Regular cardiac myocyte (primary cell): ENCODE measurements around the gene PAQR6. TPM values are rescaled to one million over a fixed set of nuclear protein-coding genes. Genes with fewer than 3 reads are reported as not detected.

Experiments
- total RNA-seq: library from RNA; depleted of rRNA; stranded (reverse); fragments of >200 nt; gene quantifications from 2 replicates; pipeline ENCODE4 v1.2.3, GENCODE V29; 2014

The PAQR6 gene, protein sequence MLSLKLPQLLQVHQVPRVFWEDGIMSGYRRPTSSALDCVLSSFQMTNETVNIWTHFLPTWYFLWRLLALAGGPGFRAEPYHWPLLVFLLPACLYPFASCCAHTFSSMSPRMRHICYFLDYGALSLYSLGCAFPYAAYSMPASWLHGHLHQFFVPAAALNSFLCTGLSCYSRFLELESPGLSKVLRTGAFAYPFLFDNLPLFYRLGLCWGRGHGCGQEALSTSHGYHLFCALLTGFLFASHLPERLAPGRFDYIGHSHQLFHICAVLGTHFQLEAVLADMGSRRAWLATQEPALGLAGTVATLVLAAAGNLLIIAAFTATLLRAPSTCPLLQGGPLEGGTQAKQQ
- total RNA-seq: 0.19 and 0.28 TPM in 2 replicates

DNA sequence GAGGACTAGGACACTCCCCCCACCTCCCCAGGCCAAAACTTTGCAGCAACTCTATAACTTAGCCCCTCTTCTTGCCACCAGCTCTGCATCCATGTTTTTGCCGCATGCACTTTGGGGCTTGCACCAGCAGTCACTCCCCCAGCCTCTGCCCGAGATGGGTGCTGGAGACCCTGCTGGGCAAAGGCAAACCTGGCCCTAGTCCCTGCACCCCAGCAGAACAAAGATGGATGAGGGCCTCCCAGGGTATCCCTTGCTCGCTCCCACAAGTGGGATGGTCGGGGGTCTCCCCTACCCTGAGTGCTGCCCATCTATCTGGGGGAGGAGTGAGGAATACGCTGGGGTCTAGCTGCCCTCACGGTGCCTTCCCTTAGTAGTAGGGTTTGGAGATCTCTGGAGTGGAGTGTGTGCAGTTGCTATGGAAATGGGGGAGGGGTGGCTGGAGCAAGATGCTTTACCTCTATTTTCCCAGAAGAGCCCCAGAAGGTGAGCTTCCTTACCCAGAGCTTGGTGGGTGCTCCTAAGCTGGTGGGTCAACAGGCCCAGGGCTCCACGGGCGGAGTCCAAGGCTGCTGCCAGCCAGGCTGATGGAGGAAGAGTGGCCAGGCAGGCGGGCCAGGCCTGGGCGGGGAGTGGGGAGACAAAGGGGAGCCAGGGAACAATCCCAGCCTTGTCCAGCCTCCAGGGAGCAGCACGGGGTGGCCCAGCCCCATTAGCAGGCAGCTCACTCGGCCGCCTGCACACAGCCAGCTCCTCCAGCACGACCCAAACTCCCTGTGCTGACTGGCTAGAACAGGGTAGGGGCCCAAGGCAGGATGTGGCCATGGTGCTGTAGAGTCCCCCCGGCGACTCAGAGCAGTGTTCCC is at the start of gene PAQR6:
TSS of gene PAQR6 (minus strand) at position 597 of the 863 bp plus-strand sequence. CDS start 1,325 bp downstream, outside the sequence.

DNA sequence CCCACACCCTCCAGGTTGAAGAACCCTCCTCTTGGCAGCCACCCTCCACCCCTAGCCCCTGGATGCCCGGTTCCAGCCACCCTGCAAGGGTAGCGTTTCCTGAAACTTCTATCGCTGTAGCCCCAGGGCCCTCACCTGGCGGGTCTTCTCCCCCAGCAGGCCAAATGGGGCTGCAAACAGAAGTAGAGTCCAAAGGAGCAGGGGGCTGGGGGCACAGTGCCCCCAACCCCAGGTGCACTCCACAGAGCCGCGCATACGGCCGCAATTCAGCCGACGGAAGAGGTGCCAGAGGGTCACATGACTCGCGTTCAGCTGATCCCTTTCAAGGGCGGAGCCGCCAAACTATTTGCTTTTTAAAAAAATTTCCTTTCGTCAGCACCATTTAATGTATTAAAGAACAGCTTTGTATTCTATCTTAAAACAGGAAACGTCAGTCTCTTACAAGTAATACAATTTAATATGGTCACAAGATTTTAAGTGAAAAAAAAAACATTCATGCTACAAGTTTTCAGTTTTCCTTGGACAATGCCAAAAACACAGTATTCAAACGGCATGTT is 47.6 kb upstream of the PAQR6 start, which contains the start of gene GLMP:
TSS of gene GLMP (minus strand) at position 289 of the 557 bp plus-strand sequence. CDS start at position 255, 34 bp downstream.

DNA sequence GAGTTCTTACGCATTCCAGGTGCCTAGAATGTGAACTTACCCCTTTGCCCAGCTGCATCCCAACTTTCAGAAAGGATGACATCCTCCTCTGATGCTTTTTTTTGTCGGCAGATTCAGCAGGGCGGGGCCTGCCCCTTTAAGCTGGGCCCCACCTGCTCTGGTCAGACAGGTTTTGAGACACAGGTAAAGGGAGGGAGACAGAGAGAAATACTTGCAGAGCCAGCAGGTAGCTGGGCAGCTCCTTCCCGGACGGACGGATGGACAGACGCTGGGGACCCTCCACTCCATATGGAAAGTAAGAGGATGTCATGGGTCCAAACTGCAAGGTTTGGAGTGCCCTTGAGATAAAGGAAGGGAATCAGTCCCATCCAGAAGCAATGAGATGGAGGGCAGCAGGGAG is 36.3 kb upstream of the PAQR6 start, which contains the start of gene TMEM79:
TSS of gene TMEM79 (plus strand) at position 214 of the 400 bp plus-strand sequence. CDS start 902 bp downstream, outside the sequence.

DNA sequence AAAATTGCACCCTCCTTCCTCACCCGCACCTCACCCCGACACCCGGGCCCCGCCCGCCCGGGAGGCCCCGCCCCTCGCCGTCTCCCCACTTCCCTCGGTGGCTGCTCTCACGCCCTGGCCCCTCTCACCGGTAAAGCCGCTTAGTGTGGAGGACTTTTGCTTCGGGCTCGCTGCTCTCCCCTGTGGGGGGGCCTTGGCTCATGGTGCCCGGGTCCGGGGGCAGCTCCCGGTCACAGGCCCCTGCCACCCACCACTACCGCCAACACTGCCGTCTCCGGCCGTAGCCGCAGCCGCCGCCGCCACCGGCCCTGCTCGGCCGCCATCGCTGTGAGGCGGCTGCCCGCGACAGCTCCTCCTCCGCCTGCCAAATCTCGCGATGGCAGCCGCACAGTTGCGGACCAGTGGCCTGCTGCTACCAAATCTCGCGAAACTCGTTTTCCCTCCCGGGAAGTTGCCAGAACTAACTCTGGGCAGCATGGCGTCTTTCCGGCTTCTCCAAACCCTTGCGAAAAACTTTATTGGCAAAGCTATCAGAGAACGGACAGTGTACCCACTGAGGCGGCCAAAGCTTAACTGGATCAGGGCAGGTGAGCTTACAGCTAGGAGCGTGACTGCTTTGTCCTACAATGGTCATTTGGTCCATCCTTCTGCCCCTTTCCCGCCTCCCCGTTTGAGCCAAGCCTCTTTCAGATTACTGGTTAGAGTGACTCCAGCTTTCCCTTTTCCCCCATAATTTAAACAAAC is 34.8 kb upstream of the PAQR6 start, which contains the start of gene SMG5:
TSS of gene SMG5 (minus strand) at position 347 of the 744 bp plus-strand sequence. CDS start at position 202, 145 bp downstream.

DNA sequence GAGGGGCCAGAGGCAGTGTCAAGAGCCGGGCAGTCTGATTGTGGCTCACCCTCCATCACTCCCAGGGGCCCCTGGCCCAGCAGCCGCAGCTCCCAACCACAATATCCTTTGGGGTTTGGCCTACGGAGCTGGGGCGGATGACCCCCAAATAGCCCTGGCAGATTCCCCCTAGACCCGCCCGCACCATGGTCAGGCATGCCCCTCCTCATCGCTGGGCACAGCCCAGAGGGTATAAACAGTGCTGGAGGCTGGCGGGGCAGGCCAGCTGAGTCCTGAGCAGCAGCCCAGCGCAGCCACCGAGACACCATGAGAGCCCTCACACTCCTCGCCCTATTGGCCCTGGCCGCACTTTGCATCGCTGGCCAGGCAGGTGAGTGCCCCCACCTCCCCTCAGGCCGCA is 5.9 kb downstream of the PAQR6 start, which contains the start of gene BGLAP:
TSS of gene BGLAP (plus strand) at position 259 of the 400 bp plus-strand sequence. CDS start at position 307, 48 bp downstream.

DNA sequence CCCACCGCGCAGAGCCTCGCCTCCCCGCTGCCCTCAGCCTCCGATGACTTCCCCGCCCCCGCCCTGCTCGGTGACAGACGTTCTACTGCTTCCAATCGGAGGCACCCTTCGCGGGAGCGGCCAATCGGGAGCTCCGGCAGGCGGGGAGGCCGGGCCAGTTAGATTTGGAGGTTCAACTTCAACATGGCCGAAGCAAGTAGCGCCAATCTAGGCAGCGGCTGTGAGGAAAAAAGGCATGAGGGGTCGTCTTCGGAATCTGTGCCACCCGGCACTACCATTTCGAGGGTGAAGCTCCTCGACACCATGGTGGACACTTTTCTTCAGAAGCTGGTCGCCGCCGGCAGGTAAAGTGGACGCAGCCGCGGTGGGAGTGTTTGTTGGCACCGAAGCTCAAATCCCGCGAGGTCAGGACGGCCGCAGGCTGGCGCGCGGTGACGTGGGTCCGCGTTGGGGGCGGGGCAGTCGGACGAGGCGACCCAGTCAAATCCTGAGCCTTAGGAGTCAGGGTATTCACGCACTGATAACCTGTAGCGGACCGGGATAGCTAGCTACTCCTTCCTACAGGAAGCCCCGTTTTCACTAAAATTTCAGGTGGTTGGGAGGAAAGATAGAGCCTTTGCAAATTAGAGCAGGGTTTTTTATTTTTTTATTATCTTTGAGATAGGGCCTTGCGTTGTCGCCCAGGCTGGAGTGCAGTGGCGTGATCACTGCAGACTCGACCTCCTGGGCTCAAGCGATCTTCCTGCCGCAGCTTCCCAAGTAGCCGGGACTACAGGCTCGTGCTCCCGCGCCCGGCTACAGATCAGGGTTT is 34.8 kb downstream of the PAQR6 start, which contains the start of gene PMF1:
TSS of gene PMF1 (plus strand) at position 175 of the 811 bp plus-strand sequence. CDS start at position 184, 9 bp downstream.

DNA sequence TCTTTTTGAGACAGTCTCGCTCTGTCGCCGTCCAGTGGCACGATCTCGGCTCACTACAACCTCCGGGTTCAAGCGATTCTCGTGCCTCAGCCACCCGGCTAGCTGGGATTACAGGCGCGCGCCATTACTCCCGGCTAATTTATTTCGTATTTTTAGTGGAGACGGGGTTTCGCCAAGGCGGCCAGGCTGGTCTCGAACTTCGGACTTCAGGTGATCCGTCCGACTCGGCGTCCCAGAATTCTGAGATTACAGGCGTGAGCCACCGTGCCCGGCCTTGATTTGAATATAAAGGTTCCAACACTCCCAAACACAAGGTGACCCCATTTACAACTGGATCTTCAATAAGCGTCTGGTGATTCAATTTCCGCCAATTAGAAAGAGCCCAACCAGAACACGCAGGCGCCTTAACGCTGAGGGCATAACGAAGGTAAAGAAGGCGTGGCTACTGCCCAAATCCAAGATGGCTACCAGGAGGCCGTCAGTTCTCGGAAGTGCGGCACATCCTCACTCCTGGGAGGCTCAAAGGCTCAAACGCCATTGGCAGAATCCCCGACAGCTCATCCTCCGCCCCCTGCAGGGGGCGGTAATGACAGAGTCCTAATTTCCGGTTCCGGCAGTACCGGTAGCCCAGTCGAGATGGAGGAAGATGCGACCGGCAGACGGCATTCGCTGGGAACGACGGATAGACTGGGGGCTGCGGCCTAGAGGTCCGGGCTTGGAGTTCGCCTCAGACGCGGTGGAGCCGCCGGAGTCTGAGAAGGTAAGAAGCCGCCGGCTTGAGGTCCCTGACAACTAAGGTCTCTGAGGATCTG is 54.2 kb downstream of the PAQR6 start, which contains the start of gene SLC25A44:
TSS of gene SLC25A44 (plus strand) at position 617 of the 812 bp plus-strand sequence. CDS start 5,744 bp downstream, outside the sequence.

Other genes starting within 250 kb of the PAQR6 start
- 775 and 892 TPM in 2 replicates for gene SSR2, start 227.1 kb downstream of the PAQR6 start, total RNA-seq
- gene UBQLN4, start 194.3 kb downstream of the PAQR6 start, total RNA-seq: 11.0 and 13.0 TPM in 2 replicates
- gene LAMTOR2, start 193.3 kb downstream of the PAQR6 start, total RNA-seq: 55.5 and 78.2 TPM in 2 replicates
- gene RAB25, start 186.9 kb downstream of the PAQR6 start, total RNA-seq: not detected in 2 replicates
- gene MEX3A, start 165.6 kb downstream of the PAQR6 start, total RNA-seq: 1.1 and 1.2 TPM in 2 replicates
- 515 and 1,414 TPM in 2 replicates for gene LMNA, start 133.3 kb downstream of the PAQR6 start, total RNA-seq
- 0.19 and 1.7 TPM in 2 replicates for gene SEMA4A, start 94.5 kb downstream of the PAQR6 start, total RNA-seq
- 4.8 and 10.5 TPM in 2 replicates for gene SLC25A44, start 54.0 kb downstream of the PAQR6 start, total RNA-seq
- gene PMF1, start 35.0 kb downstream of the PAQR6 start, total RNA-seq: 17.8 and 35.7 TPM in 2 replicates
- under 0.01 and 0.85 TPM in 2 replicates for gene BGLAP, start 5.9 kb downstream of the PAQR6 start, total RNA-seq
- gene SMG5, start 34.8 kb upstream of the PAQR6 start, total RNA-seq: 47.6 and 48.1 TPM in 2 replicates
- 1.3 and 1.4 TPM in 2 replicates for gene TMEM79, start 36.3 kb upstream of the PAQR6 start, total RNA-seq
- 30.3 and 79.2 TPM in 2 replicates for gene GLMP, start 47.6 kb upstream of the PAQR6 start, total RNA-seq
- gene VHLL, start 51.3 kb upstream of the PAQR6 start, total RNA-seq: 0.96 TPM in 1 of 2 replicates, not detected in the other
- gene CCT3, start 90.2 kb upstream of the PAQR6 start, total RNA-seq: 510 and 886 TPM in 2 replicates
- 0.28 TPM in 1 of 2 replicates, not detected in the other for gene TSACC, start 90.5 kb upstream of the PAQR6 start, total RNA-seq
- not detected in 2 replicates for gene RHBG, start 121.2 kb upstream of the PAQR6 start, total RNA-seq